ENCODE data around the gene GPR82.

GRCh38 chrX:41758401-41758800 is 34.4 kb downstream of the GPR82 start:
- TF ChIP-seq CTCF (conservative IDR thresholded peaks at IDR 0.05 in 1 of 2, IDR thresholded peaks at IDR 0.05 in 1 of 2; ENCODE audit: extremely low read depth in 1 of 2, insufficient read depth in 1 of 2, low read depth in 1 of 2, low read length in 2 of 2) (no peak), EZH2 (IDR thresholded peaks at IDR 0.05; ENCODE audit: borderline replicate concordance, low read length) (no peak)
